KOPT-K1 (cell line): ENCODE results near the gene CECR2.
"Not testable (repeated sequence)": the region's sequence is repeated elsewhere in the genome, so short reads cannot be mapped to it uniquely, and the experiment has no call there.

Source experiments
- H3K27ac ChIP-seq: fragments of 200-600 bp; sonication (generic); 2 replicates; pipeline ENCODE4 v1.5.1; 2016; ENCODE audit warnings: antibody characterized with exemption, mild to moderate bottlenecking, low read depth, low read length; ENCODE audit not compliant: poor library complexity, severe bottlenecking
- H3K36me3 ChIP-seq: fragments of 200-600 bp; sonication (generic); 2 replicates; pipeline ENCODE4 v1.5.1; 2017; ENCODE audit warnings: antibody characterized with exemption, mild to moderate bottlenecking, low read length, moderate library complexity; ENCODE audit not compliant: insufficient read depth
- H3K9me3 ChIP-seq: fragments of 200-600 bp; sonication (generic); 2 replicates; pipeline ENCODE4 v1.5.1; 2017; ENCODE audit warnings: antibody characterized with exemption, low read length, mild to moderate bottlenecking; ENCODE audit not compliant: insufficient read depth, poor library complexity, severe bottlenecking

Gene CECR2

DNA sequence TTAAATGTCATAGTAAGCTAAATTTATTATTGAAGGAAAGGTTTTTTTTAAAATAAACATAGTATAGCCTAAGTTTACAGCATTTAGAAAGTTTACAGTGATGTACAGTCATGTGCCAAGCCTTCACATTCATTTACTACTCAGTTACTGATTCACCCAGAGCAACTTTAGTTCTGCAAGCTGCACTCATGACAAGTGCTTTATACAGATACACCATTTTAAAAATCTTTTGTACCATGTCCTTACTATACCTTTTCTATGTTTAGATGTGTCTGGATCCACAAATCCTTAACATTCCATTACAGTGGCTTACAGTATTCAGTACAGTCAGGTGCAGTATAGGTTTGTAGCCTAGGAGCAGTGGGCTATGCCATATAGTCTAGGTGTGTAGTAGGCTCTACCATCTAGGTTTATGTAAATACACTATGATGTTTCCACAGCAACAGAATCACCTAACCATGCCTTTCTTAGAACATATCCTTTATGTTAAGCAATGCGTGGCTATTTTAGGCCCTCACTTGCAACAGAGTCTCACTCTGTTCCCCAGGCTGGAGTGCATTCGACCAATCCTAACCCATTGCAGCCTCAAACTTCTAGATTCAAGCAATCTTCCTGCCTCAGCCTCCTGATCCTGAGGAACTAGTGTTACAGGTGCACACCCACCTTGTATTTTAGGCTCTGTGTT, 114.6 kb downstream of the CECR2 start:
- H3K36me3 ChIP-seq, result no peaks in the 10 kb centered on the region
- no peaks in the 10 kb centered on the region for H3K9me3 ChIP-seq
- H3K27ac ChIP-seq, result no peak overlapping the region

DNA sequence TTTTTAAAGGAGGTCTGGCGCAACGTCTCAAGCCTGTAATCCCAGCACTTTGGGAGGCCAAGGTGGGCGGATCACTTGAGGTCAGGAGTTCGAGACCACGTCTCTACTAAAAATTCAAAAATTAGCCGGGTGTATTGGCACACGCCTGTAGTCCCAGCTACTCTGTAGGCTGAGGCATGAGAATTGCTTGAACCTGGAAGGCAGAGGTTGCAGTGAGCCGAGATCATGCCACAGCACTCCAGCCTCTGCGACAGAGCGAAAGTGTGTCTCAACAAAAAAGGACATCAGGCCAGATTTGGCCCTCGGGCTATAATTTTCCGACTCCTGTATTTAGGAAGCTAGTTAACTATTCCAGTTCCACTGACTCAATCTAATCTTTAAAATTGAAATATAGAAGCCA, 115.3 kb downstream of the CECR2 start:
- H3K36me3 ChIP-seq, result no peaks in the 10 kb centered on the region
- H3K9me3 ChIP-seq, result no peaks in the 10 kb centered on the region

DNA sequence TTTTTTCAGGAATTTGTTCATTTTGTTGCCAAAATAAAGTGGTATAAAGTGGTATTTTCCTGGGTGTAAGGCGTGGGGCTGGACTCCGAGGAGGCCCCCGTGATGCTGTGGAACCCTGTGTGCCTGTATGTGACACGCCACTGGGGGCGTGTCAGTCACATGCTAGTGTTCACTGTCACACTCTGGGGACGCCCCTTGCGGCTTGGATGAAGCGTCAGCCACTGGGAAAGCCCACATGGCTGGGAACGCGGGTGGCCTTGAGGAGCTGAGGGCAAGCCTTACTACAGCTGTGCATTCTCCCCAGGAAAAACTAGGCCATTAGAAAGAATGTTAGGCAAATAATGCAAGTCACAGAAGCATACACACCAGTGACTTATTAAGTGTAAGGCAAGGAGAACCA, 117.1 kb downstream of the CECR2 start:
- no peak overlapping the region for H3K27ac ChIP-seq
- no peaks in the 10 kb centered on the region for H3K9me3 ChIP-seq
- no peaks in the 10 kb centered on the region for H3K36me3 ChIP-seq

More for the DNA sequence above, 115.3 kb downstream of the CECR2 start:
- no peak overlapping the region for H3K27ac ChIP-seq

DNA sequence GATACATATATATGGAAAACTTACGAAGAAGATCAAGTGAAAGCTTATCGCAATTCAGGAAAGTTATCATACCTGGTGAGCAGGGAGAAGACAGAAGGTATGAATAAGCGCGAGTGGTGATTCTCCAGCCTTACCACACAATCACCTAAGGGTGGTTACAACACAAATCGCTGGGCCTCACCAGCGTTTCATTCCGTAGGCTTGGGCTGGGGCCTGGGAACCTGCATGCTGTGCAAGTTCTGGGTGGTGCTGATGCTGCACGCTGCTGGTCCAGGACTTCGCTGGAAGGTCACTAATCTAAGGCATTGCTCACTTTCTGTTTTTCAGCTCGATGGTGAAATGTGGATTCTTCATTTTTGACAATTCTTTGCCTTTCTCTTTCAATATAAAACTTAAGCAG, 117.5 kb downstream of the CECR2 start:
- Histone ChIP-seq H3K27ac (no peak overlapping the region), H3K36me3 (no peaks in the 10 kb centered on the region), H3K9me3 (no peaks in the 10 kb centered on the region)

DNA sequence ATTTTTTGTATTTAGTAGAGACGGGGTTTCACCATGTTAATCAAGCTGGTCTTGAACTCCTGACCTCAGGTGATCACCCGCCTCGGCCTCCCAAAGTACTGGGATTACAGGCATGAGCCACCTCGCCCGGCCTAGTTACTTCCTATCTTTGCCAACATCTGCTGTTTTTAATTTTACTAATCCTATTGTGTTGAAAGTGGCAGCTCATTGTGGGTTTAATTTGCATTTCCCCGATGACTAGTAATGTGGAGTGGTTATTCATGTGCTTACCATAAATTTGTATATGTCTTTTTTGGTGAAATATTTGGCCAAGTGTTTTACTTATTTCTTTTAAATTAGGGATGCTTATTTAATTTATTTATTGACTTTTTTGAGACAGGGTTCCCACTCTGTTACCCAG, 119.8 kb downstream of the CECR2 start:
- no peak overlapping the region for H3K27ac ChIP-seq
- no peaks in the 10 kb centered on the region for H3K9me3 ChIP-seq
- H3K36me3 ChIP-seq, result no peaks in the 10 kb centered on the region

DNA sequence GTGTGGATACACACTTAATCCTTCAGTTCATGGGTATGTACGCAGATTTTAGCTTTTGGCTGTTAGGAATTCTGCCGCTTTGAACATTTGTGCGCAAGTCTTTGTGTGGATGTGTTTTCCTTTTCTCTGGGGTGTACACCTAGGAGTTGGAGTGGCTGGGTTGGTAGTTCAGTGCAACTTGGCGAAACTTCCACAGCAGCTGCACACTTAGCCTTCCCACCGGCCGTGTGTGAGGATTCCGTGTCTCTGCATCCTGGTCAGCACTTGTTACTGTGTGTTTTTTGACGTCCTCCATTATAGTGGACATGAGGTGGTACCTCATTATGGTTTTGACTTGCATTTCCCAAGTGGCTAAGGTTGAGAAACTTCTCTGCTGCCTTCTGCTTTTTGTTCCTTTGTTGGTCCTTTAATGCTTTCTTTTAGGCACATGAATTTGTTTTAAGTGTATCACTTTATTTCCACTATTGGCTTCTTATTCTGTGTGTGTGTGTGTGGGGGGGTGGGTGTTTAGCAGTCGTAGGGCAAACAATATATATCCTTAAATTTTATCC, 121.9 kb downstream of the CECR2 start:
- no peak overlapping the region for H3K27ac ChIP-seq
- H3K36me3 ChIP-seq, result no peaks in the 10 kb centered on the region
- H3K9me3 ChIP-seq, result no peaks in the 10 kb centered on the region

DNA sequence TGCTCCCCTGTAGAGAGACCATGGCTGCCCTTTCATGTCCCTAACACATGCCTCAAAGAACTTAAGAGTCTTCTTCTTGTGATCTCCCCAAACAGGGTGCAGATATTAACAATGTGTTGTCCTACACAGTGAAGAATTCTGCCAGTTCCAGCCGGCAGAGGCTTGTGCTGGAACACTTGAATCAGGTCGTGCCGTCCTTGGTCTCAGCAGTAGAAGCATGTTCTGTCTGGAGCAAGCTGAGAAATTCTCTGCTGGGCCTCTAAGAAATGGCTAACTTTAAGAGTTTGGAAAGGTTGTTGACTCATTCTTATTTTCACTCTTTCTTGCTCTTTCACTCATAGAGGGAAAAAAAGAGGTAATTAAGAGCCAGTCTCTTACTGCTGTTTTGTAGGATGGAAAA, 123.0 kb downstream of the CECR2 start:
- no peaks in the 10 kb centered on the region for H3K9me3 ChIP-seq
- H3K27ac ChIP-seq, result no peak overlapping the region
- H3K36me3 ChIP-seq, result no peaks in the 10 kb centered on the region

- Histone ChIP-seq H3K9me3 (no peaks in the 10 kb centered on the region), H3K36me3 (no peaks in the 10 kb centered on the region), H3K27ac (no peak overlapping the region)
Observed at GRCh38 chr22:17493419-17493981, 124.2 kb downstream of the CECR2 start.

DNA sequence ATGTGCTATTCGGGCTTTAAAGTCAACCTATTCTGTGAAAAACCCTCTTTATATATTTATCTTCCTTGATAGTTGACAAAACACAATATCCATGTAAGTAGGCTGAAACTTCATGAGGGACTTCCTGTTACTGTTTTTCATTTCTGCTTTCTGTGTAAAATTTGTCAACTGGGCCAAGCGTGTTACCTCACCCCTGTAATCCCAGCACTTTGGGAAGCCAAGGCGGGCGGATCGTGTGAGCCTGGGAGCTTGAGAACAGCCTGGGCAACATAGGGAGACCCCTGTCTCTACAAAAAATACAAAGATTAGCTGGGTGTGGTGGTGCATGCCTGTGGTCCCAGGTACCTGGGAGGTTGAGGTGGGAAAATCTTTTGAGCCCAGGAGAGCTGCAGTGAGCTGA, 127.6 kb downstream of the CECR2 start:
- Histone ChIP-seq H3K36me3 (no peaks in the 10 kb centered on the region), H3K9me3 (no peaks in the 10 kb centered on the region), H3K27ac (no peak overlapping the region)

- H3K36me3 ChIP-seq, result no peaks in the 10 kb centered on the region
Observed at GRCh38 chr22:17501679-17502285, 132.5 kb downstream of the CECR2 start.

DNA sequence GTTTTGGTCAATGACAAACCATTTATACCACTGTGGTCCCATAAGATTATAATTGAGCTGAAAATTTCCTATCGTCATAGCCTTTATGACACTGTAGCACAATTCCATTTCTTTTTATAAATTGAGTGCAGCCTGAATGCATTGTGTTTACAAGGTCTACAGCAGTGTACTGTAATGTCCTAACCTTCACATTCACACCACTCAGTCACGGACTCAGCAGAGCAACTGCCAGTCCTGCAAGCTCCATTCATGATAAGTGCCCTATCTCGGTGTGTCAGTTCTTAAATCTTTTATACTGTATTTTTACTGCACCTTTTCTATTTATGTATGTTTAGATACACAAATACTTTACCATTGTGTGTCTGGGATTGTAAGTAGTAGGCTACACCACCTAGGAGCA, 138.8 kb downstream of the CECR2 start:
- H3K36me3 ChIP-seq, result no peaks in the 10 kb centered on the region
- no peaks in the 10 kb centered on the region for H3K9me3 ChIP-seq
- no peak overlapping the region for H3K27ac ChIP-seq

More at GRCh38 chr22:17501679-17502285, 132.5 kb downstream of the CECR2 start:
- Histone ChIP-seq H3K27ac (no peak overlapping the region), H3K9me3 (no peaks in the 10 kb centered on the region)

DNA sequence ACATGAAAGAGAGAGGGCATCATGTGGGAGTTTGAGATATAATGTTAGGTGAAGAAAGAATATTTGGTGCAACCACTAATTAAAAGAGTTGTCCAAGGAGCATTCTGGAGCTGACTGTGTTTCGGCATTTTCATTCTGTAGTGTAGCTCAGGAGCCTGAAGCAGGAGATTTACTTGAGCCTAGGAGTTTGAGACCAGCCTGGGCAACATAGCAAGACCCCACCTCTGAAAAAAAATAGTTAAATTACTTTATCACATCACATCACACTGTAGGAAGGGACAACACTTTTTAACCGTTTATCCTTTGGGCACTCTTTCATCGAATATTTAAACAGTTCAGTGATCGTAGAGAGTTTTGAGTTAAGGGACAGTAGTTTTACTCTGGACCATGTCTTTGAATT, 143.7 kb downstream of the CECR2 start:
- Histone ChIP-seq H3K27ac (no peak overlapping the region), H3K36me3 (no peaks in the 10 kb centered on the region)

DNA sequence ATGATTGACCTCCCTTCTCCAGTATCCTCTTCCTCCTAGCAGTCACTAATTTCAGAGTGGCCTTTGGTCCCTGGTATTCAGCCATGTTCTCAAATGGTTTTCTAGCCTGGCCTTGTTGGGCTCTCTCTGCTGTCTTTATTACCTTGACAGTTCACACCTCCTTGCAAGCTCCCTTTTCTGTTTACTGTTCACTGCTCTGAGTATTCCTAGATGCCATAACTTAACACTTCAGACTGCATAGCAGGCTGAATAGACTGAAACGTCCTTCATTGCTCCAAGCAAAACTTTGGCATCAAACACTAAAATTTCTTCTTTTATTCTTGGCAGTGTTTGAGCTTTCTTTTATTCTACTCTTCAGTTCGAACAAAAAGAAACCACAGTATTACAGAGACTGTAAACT, 144.4 kb downstream of the CECR2 start:
- Histone ChIP-seq H3K27ac (no peak overlapping the region), H3K36me3 (no peaks in the 10 kb centered on the region), H3K9me3 (no peaks in the 10 kb centered on the region)

More for the DNA sequence above, 143.7 kb downstream of the CECR2 start:
- H3K9me3 ChIP-seq, result no peaks in the 10 kb centered on the region

GRCh38 chr22:17514084-17514483, 144.8 kb downstream of the CECR2 start:
- Histone ChIP-seq H3K36me3 (no peaks in the 10 kb centered on the region), H3K27ac (no peak overlapping the region), H3K9me3 (no peaks in the 10 kb centered on the region)

DNA sequence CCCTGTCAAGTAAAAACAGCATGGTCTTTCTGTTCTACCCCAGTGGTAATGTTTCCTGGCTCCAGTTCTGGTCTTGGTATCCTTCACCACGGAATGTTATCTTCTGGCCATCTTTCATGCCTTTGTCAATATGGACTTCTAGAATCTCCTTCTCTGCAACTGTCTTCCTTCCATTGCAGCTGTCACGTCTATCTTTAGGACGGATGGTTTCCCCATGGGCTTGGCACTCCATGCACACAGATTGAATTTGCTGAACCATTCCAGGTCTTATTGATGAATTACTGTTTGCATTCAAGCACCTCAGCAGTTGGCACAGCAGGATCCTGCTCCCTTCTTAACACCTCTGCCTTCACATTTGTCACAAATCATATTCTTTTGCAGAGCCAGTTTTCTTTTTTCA, 149.1 kb downstream of the CECR2 start:
- Histone ChIP-seq H3K9me3 (no peaks in the 10 kb centered on the region), H3K27ac (no peak overlapping the region), H3K36me3 (no peaks in the 10 kb centered on the region)

DNA sequence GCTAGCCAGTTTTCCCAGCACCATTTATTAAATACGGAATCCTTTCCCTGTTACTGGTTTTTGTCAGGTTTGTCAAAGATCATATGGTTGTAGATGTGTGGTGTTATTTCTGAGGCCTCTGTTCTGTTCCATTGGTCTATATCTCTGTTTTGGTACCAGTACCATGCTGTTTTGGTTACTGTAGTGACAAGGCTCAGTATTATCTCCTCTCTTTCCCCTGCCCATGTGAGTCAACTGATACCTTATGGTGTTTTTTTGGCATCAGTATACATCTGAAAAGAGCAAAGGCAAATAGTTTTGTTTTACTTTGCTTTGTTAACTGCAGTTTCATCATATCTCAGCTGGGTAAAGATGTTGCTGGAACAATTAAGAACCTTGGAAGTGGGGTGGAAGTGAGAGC, 152.7 kb downstream of the CECR2 start:
- H3K27ac ChIP-seq, H3K9me3 ChIP-seq, H3K36me3 ChIP-seq: not testable (repeated sequence)
